ENCODE measurements around the gene KBTBD12.

GRCh38 chr3:127987309-127987995 is 72.4 kb downstream of the KBTBD12 start:
- TF ChIP-seq, protein P1, sequence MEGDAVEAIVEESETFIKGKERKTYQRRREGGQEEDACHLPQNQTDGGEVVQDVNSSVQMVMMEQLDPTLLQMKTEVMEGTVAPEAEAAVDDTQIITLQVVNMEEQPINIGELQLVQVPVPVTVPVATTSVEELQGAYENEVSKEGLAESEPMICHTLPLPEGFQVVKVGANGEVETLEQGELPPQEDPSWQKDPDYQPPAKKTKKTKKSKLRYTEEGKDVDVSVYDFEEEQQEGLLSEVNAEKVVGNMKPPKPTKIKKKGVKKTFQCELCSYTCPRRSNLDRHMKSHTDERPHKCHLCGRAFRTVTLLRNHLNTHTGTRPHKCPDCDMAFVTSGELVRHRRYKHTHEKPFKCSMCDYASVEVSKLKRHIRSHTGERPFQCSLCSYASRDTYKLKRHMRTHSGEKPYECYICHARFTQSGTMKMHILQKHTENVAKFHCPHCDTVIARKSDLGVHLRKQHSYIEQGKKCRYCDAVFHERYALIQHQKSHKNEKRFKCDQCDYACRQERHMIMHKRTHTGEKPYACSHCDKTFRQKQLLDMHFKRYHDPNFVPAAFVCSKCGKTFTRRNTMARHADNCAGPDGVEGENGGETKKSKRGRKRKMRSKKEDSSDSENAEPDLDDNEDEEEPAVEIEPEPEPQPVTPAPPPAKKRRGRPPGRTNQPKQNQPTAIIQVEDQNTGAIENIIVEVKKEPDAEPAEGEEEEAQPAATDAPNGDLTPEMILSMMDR (IDR thresholded peaks at IDR 0.05 in 8 of 11, conservative IDR thresholded peaks at IDR 0.05 in 3 of 11): no peak
- TF ChIP-seq POLR2A (IDR thresholded peaks at IDR 0.05): no peak

Measured in spleen (tissue), 7 donors.